ENCODE results near the gene RGSL1. TPM values are rescaled to one million over a fixed set of nuclear protein-coding genes. Genes with fewer than 3 reads are reported as not detected.

Gene RGSL1
- total RNA-seq, 3 donors from 2014 or later, result not detected

- H3K4me3 ChIP-seq, result no peak overlapping the region
- no peaks in the 10 kb centered on the region for H3K4me1 ChIP-seq
- TF ChIP-seq POLR2A (IDR thresholded peaks at IDR 0.05) (no peak), POLR2AphosphoS5 (IDR thresholded peaks at IDR 0.05) (no peak)
- TF ChIP-seq, protein P1, sequence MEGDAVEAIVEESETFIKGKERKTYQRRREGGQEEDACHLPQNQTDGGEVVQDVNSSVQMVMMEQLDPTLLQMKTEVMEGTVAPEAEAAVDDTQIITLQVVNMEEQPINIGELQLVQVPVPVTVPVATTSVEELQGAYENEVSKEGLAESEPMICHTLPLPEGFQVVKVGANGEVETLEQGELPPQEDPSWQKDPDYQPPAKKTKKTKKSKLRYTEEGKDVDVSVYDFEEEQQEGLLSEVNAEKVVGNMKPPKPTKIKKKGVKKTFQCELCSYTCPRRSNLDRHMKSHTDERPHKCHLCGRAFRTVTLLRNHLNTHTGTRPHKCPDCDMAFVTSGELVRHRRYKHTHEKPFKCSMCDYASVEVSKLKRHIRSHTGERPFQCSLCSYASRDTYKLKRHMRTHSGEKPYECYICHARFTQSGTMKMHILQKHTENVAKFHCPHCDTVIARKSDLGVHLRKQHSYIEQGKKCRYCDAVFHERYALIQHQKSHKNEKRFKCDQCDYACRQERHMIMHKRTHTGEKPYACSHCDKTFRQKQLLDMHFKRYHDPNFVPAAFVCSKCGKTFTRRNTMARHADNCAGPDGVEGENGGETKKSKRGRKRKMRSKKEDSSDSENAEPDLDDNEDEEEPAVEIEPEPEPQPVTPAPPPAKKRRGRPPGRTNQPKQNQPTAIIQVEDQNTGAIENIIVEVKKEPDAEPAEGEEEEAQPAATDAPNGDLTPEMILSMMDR (IDR thresholded peaks at IDR 0.05), result no peak
- H3K27me3 ChIP-seq, result no peaks in the 10 kb centered on the region
- H3K36me3 ChIP-seq, result no peaks in the 10 kb centered on the region
- no peak overlapping the region for H3K27ac ChIP-seq
- H3K9me3 ChIP-seq, result no peaks in the 10 kb centered on the region
- intact Hi-C loops (cut with DNase I; ENCODE audit: low total_unique reads), result no loop called here
- DNase-seq (ENCODE audit: low spot score in 2 of 2), result no peak
These were observed 45.7 kb downstream of the RGSL1 start for GRCh38 chr1:182495693-182496092.

DNA sequence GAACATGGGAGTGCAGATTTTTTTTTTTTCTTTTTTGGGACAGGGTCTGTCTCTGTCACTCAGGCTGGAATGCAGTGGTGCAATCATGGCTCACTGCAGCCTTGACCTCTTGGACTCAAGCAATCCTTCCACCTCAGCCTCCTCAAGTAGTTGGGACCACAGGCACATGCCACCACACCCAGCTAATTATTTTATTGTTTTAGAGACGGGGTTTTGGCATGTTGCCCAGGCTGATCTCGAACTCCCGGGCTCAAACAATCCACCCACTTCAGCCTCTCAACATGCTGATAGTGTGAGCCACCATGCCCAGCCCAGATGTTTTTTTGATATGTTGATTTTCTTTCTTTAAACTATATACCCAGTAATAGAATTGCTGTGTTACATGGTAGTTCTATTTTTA, 57.7 kb downstream of the RGSL1 start:
- no peak for DNase-seq (ENCODE audit: low spot score in 2 of 2)

GRCh38 chr1:182515556-182515955, 65.6 kb downstream of the RGSL1 start:
- H3K4me1 ChIP-seq, result no peaks in the 10 kb centered on the region
- no peak overlapping the region for H3K4me3 ChIP-seq
- TF ChIP-seq, protein P1 (IDR thresholded peaks at IDR 0.05), result no peak
- TF ChIP-seq POLR2AphosphoS5 (IDR thresholded peaks at IDR 0.05), result no peak
- no peak for TF ChIP-seq POLR2A (IDR thresholded peaks at IDR 0.05)
- H3K27ac ChIP-seq, result no peak overlapping the region
- no peaks in the 10 kb centered on the region for H3K36me3 ChIP-seq
- DNase-seq (ENCODE audit: low spot score in 2 of 2), result no peak
- H3K9me3 ChIP-seq, result peaks cover 3 to 20% of the 10 kb centered on the region in 2 donors
- intact Hi-C loops (cut with DNase I; ENCODE audit: low total_unique reads), result no loop called here
- no peaks in the 10 kb centered on the region for H3K27me3 ChIP-seq

More for the DNA sequence above, 57.7 kb downstream of the RGSL1 start:
- intact Hi-C loops (cut with DNase I; ENCODE audit: low total_unique reads), result no loop called here
- no peak overlapping the region for H3K4me3 ChIP-seq
- H3K27me3 ChIP-seq, result no peaks in the 10 kb centered on the region
- no peaks in the 10 kb centered on the region for H3K4me1 ChIP-seq
- no peak for TF ChIP-seq POLR2AphosphoS5 (IDR thresholded peaks at IDR 0.05)
- TF ChIP-seq, protein P1 (IDR thresholded peaks at IDR 0.05), result no peak
- TF ChIP-seq POLR2A (IDR thresholded peaks at IDR 0.05), result no peak
- H3K9me3 ChIP-seq, result peaks cover 0 to 8% of the 10 kb centered on the region in 2 donors
- H3K36me3 ChIP-seq, result no peaks in the 10 kb centered on the region
- no peak overlapping the region for H3K27ac ChIP-seq

DNA sequence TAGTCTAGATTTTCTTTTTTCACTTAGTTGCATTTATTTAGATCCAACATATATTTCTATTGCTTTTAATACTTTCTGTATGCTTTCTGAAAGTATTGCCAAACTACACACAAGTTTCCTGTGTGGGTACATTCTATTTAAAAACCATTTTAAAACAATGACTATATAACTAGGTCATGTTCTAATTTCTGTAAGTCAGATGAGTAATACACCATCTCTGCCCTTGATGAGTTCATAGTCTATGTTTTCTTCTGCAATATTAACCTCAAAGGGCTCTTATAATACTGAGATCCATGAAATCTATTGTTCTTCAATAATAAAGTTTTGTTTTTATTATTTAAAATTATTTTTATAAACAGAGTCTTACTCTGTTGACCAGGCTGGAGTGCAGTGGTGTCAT, 70.8 kb downstream of the RGSL1 start:
- H3K27me3 ChIP-seq, result no peaks in the 10 kb centered on the region
- no peaks in the 10 kb centered on the region for H3K4me1 ChIP-seq
- DNase-seq (ENCODE audit: low spot score in 2 of 2), result no peak
- H3K27ac ChIP-seq, result no peak overlapping the region
- peaks cover 6 to 36% of the 10 kb centered on the region in 2 donors for H3K9me3 ChIP-seq
- H3K4me3 ChIP-seq, result no peak overlapping the region
- intact Hi-C loops (cut with DNase I; ENCODE audit: low total_unique reads), result no loop called here
- TF ChIP-seq POLR2A (IDR thresholded peaks at IDR 0.05) (no peak), POLR2AphosphoS5 (IDR thresholded peaks at IDR 0.05) (no peak)
- TF ChIP-seq, protein P1 (IDR thresholded peaks at IDR 0.05), result no peak
- no peaks in the 10 kb centered on the region for H3K36me3 ChIP-seq

DNA sequence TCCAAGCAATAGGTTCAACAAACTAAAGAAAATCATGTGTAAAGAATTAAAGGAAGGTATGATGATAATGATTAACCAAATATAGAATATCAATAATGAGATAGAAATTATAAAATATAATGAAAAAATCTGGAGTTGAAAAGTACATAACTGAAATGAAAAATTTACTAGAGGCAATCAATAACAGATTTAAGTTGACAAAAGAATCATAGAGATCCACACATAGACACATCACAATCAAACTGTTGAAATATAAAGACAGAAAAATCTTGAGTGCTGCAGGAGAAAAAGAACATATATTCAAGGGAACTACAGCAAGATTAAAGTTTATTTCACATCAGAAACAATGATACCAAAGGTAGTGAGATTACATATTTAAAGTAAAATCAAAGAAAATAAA, 75.4 kb downstream of the RGSL1 start:
- H3K36me3 ChIP-seq, result no peaks in the 10 kb centered on the region
- no peaks in the 10 kb centered on the region for H3K27me3 ChIP-seq
- TF ChIP-seq, protein P1 (IDR thresholded peaks at IDR 0.05), result no peak
- TF ChIP-seq POLR2AphosphoS5 (IDR thresholded peaks at IDR 0.05), result no peak
- DNase-seq (ENCODE audit: low spot score in 2 of 2), result no peak
- no peaks in the 10 kb centered on the region for H3K4me1 ChIP-seq
- H3K27ac ChIP-seq, result no peak overlapping the region
- no peak overlapping the region for H3K4me3 ChIP-seq
- H3K9me3 ChIP-seq, result peaks cover 6 to 26% of the 10 kb centered on the region in 2 donors
- intact Hi-C loops (cut with DNase I; ENCODE audit: low total_unique reads), result no loop called here
